Skeletal muscle tissue (tissue), 4 donors: Measurements from ENCODE around the gene FOCAD. TPM values are rescaled to one million over a fixed set of nuclear protein-coding genes. Genes with fewer than 3 reads are reported as not detected.
"Not testable (repeated sequence)": the region's sequence is repeated elsewhere in the genome, so short reads cannot be mapped to it uniquely, and the experiment has no call there.

Experiments
- H3K27ac ChIP-seq: one replicate; pipeline ENCODE4 v1.7.0; 2013; ENCODE audit warnings: mild to moderate bottlenecking, low read depth, low read length, inconsistent platforms
- H3K27me3 ChIP-seq, 3 donors: one replicate each; pipeline ENCODE4 v1.7.0; 2013; ENCODE audit warnings: low read length in 3 of 3; ENCODE audit not compliant: control insufficient read depth in 3 of 3, insufficient read depth in 3 of 3
- H3K36me3 ChIP-seq, 3 donors: one replicate each; pipeline ENCODE4 v1.7.0; 2013; ENCODE audit warnings: low read length in 3 of 3; ENCODE audit not compliant: control insufficient read depth in 3 of 3, insufficient read depth in 3 of 3
- H3K4me1 ChIP-seq, 3 donors: one replicate each; pipeline ENCODE4 v1.7.0; 2013; ENCODE audit warnings: low read length in 3 of 3, mild to moderate bottlenecking in 3 of 3; ENCODE audit not compliant: control insufficient read depth in 3 of 3, insufficient read depth in 3 of 3
- H3K4me3 ChIP-seq, 3 donors: one replicate each; pipeline ENCODE4 v1.7.0; 2013; ENCODE audit warnings: low read length in 3 of 3
- H3K9ac ChIP-seq, 3 donors: one replicate each; pipeline ENCODE4 v1.7.0; 2013; ENCODE audit warnings: low read length in 3 of 3, mild to moderate bottlenecking in 3 of 3, moderate library complexity in 2 of 3, low read depth in 1 of 3
- H3K9me3 ChIP-seq, 3 donors: one replicate each; pipeline ENCODE4 v1.7.0; 2013; ENCODE audit warnings: low read length in 3 of 3; ENCODE audit not compliant: control insufficient read depth in 3 of 3
- total RNA-seq: library from RNA; depleted of rRNA; stranded (reverse); fragments of >200 nt; gene quantifications from one replicate; pipeline ENCODE4 v1.2.3, GENCODE V29; 2014
- donor health status: Osteomylitis.

FOCAD gene
- total RNA-seq, 1 donor from 2014 or later: 108 TPM

DNA sequence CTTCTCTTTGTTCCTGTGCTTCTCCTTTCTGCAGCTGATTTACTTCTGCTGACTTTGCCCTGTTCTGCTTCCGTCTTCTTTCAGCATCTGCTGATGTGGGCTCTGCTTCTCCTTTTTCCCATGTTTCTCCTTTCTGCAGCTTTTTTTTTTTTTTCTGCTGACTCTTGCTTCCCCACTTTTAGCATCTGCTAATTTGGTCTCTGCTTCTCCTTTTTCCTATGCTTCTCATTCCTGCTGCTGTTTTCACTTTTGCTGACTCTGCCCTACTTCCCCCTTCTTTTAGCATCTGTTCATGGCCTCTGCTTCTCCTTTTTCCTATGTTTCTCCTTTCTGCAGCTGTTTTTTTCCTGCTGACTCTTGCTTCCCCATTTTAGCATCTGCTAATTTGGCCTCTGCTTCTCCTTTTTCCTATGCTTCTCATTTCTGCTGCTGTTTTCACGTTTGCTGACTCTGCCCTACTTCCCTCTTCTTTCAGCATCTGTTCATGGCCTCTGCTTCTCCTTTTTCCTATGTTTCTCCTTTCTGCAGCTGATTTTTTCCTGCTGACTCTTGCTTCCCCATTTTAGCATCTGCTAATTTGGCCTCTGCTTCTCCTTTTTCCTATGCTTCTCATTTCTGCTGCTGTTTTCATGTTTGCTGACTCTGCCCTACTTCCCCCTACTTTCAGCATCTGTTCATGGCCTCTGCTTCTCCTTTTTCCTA is 289.3 kb downstream of the FOCAD start:
- not testable (repeated sequence) for H3K36me3 ChIP-seq, H3K27ac ChIP-seq, H3K4me1 ChIP-seq, H3K27me3 ChIP-seq, H3K4me3 ChIP-seq, H3K9ac ChIP-seq, H3K9me3 ChIP-seq

DNA sequence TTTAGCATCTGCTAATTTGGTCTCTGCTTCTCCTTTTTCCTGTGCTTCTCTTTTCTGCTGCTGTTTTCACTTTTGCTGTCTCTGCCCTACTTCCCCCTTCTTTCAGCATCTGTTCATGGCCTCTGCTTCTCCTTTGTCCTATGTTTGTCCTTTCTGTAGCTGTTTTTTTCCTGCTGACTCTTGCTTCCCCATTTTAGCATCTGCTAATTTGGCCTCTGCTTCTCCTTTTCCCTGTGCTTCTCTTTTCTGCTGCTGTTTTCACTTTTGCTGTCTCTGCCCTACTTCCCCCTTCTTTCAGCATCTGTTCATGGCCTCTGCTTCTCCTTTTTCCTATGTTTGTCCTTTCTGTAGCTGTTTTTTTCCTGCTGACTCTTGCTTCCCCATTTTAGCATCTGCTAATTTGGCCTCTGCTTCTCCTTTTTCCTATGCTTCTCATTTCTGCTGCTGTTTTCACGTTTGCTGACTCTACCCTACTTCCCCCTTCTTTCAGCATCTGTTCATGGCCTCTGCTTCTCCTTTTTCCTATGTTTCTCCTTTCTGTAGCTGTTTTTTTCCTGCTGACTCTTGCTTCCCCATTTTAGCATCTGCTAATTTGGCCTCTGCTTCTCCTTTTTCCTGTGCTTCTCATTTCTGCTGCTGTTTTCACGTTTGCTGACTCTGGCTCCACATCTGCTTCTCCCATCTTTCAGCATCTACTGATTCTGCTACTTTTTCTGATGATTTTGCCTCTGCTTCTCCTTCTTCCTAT is 290.3 kb downstream of the FOCAD start:
- not testable (repeated sequence) for H3K9me3 ChIP-seq, H3K9ac ChIP-seq, H3K4me1 ChIP-seq, H3K27me3 ChIP-seq, H3K4me3 ChIP-seq, H3K27ac ChIP-seq
- H3K36me3 ChIP-seq: peaks cover 0 to 13% (median 9%) of the 10 kb centered on the region in 3 donors

DNA sequence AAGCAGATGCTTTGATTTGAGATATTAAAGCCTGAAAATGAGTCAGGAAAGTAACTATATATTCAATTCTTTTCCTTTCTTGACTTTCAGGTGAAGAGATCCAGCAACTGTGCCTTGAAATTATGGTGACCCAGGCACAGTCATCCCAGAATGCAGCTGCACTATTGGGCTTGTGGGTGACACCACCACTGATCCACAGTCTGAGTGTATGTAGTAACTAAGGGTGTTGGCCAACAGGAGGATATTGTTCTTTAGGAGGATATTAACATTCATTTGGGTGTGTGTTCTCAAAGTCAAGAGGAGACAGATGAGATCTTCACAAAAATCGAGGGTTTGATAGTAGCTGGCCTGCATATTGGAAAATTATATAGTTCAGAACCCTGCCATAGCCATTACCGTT is 294.2 kb downstream of the FOCAD start:
- Histone ChIP-seq H3K27me3 (no peaks in the 10 kb centered on the region), H3K27ac (no peak overlapping the region), H3K9me3 (no peaks in the 10 kb centered on the region), H3K9ac (no peak overlapping the region), H3K4me3 (no peak overlapping the region), H3K36me3 (peaks cover 0 to 18% (median 9%) of the 10 kb centered on the region in 3 donors), H3K4me1 (peaks cover 0 to 3% (median 0%) of the 10 kb centered on the region in 3 donors)

DNA sequence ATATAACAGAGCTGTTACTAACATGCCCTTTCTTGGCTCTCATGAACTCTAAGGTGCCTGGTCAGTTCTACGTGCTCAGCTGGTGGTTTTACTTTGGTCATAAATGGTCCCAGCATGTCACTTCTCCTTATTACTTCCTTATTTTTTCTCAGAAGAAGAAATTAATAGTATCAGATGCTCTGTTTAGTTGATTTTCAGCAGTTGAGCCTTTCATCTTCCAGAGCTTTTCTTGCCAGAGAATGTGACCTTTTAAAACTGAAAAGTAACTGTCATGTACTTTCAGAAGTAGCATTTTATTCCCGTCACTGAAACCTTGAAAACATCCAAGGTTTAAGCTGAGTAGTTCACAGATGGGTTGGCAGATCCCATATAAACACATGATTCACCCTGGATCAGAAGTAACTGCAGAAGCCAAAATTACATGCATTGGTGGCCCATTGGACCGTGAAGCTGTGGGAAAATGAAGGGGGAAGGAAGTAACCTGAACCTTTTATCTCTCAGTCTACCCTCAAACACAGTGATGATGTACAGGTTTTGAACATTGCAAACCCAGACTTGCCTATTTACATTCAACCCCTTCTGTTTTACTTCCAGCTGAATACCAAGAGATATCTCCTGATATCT is 296.9 kb downstream of the FOCAD start:
- Histone ChIP-seq H3K9ac (no peak overlapping the region), H3K4me1 (peaks cover 0 to 3% (median 0%) of the 10 kb centered on the region in 3 donors), H3K36me3 (peaks cover 0 to 18% (median 9%) of the 10 kb centered on the region in 3 donors), H3K4me3 (no peak overlapping the region), H3K27ac (no peak overlapping the region), H3K9me3 (no peaks in the 10 kb centered on the region), H3K27me3 (no peaks in the 10 kb centered on the region)

DNA sequence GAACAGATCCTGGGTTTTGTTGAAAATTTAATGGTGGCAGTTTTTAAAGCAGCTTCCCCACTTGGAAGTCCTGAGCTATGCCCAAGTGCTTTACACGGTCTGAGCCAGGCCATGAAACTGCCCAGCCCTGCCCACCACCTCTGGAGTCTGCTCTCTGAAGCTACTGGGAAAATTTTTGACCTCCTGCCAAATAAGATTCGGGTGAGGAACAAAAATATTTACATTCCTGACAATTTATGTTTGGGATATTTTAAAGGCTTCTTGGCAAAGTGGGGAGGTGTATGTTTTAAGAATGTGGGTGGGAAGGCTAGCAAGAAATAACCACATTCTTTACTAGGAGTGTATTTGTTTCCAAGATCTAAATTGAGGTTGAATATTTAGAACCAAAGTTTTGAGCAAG is 297.4 kb downstream of the FOCAD start:
- Histone ChIP-seq H3K4me3 (no peak overlapping the region), H3K27me3 (no peaks in the 10 kb centered on the region), H3K4me1 (peaks cover 0 to 3% (median 0%) of the 10 kb centered on the region in 3 donors), H3K36me3 (peaks cover 3 to 17% (median 7%) of the 10 kb centered on the region in 3 donors), H3K9ac (no peak overlapping the region), H3K27ac (no peak overlapping the region), H3K9me3 (no peaks in the 10 kb centered on the region)

DNA sequence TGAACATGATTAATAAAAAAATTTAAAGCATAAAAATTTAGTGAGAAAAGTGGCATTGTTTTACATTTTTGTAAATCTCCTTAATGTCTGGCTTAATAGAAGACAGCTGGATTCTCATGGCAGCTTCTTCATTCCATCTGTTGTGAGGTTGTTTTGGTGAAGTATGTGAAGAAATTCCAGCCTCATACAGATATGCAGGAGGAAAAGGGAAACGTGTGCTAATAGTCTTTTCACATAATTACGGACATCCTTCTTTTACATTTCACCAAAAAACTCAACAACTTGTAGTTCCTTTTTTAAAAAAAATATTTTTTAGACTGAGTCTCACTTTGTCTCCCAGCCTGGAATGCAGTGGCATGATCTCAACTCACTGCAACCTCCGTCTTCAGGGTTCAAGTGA is 300.4 kb downstream of the FOCAD start:
- Histone ChIP-seq H3K9me3 (no peaks in the 10 kb centered on the region), H3K9ac (no peak overlapping the region), H3K4me1 (peaks cover 0 to 3% (median 0%) of the 10 kb centered on the region in 3 donors), H3K4me3 (no peak overlapping the region), H3K27ac (no peak overlapping the region), H3K27me3 (no peaks in the 10 kb centered on the region), H3K36me3 (peaks cover 2 to 14% (median 4%) of the 10 kb centered on the region in 3 donors)

DNA sequence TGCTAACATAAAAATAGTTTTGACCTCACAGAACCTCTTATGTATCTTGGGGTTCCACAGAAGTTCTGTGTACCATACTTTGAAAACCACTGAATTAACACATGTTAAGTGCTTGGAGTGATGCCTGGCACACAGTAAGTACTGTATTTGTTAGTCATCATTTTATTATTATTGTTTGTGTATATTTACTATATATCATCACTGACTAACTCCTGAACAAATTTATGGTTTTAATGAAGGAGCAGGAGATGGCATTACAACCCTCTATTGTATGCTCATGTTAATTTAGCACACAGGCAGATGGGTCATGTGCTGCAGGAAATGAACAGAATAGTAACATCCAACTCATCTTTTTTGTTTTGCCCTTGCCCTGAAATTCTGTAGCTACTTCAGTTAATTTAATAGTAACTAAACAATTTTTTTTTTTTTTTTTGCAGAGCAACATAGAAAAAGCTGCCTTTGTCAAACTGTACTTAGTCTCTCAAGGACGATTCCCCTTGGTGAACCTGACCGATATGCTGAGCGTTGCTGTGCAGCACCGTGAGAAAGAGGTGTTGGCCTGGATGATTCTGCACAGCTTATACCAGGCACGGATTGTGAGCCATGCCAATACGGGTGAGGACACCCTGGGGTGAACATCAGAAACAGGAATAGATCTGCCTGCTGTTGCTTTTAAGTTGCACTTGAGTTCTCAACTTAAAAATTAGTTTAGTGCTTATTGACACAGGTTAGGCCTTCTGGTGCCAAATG is 302.0 kb downstream of the FOCAD start:
- H3K9ac ChIP-seq: no peak overlapping the region
- H3K9me3 ChIP-seq: no peaks in the 10 kb centered on the region
- no peak overlapping the region for H3K27ac ChIP-seq
- no peak overlapping the region for H3K4me3 ChIP-seq
- peaks cover 0 to 3% (median 0%) of the 10 kb centered on the region in 3 donors for H3K4me1 ChIP-seq
- no peaks in the 10 kb centered on the region for H3K27me3 ChIP-seq
- H3K36me3 ChIP-seq: peaks cover 11 to 22% (median 13%) of the 10 kb centered on the region in 3 donors

DNA sequence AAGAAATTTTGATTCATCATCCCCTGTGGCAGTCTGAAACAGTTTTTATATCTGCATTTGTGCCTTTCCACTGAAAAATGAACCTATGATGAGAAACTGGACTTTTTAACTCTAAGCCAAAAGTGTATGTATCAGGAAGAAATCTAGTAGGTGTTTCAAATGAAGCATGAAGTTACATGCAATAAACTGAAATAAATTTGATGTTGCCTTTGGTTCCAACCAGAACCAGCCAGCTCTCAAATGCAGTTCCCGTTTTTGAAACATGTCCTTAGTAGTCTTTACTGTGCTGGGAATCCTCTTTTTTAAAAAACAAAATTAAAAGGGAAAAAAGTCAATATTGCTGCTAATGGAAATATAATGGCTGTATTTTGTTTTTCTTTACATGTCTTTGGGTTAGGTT is 303.5 kb downstream of the FOCAD start:
- H3K4me1 ChIP-seq: no peaks in the 10 kb centered on the region
- peaks cover 11 to 27% (median 13%) of the 10 kb centered on the region in 3 donors for H3K36me3 ChIP-seq
- no peak overlapping the region for H3K27ac ChIP-seq
- no peak overlapping the region for H3K4me3 ChIP-seq
- no peak overlapping the region for H3K9ac ChIP-seq
- H3K27me3 ChIP-seq: no peaks in the 10 kb centered on the region
- H3K9me3 ChIP-seq: no peaks in the 10 kb centered on the region

DNA sequence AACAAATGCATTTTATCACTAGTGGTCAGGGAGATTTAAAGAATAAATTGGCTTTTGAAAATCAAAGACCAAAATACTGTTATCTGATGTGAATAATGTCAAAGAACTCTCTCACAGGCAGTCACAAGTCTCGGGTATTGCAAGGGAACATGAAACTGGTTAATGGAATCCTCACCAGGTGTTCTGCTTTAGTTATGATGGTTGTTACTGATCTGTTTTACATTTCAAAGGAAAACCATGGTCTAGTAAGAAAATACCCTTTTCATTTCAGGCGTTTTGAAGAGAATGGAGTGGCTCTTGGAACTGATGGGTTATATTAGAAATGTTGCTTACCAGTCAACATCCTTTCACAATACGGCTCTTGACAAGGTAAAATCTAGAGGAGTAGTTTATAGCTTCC is 304.0 kb downstream of the FOCAD start:
- Histone ChIP-seq H3K9ac (no peak overlapping the region), H3K36me3 (peaks cover 11 to 26% (median 13%) of the 10 kb centered on the region in 3 donors), H3K9me3 (no peaks in the 10 kb centered on the region), H3K27ac (no peak overlapping the region), H3K27me3 (no peaks in the 10 kb centered on the region), H3K4me3 (no peak overlapping the region), H3K4me1 (no peaks in the 10 kb centered on the region)
